BJ (cell line): ENCODE data around the gene LARGE2. TPM values are rescaled to one million over a fixed set of nuclear protein-coding genes. Genes with fewer than 3 reads are reported as not detected.

Experiments
- CTCF ChIA-PET: fragments of 350-600 bp; formaldehyde crosslinking; extraction: SDS; loops from one replicate; lab custom pipeline; 2021; ENCODE audit warnings: antibody characterized with exemption, inconsistent platforms; lab: Yijun Ruan, JAX
- POLR2A ChIA-PET: fragments of 300-600 bp; sonication (Branson Sonifier 250); formaldehyde crosslinking; extraction: SDS; loops from one replicate; lab custom pipeline; 2021; ENCODE audit warnings: antibody characterized with exemption; lab: Charles Lee
- DNase-seq: peaks from one replicate; pipeline ENCODE4 v3.0.0-alpha.2; 2011; ENCODE audit warnings: low read depth
- H3K27me3 ChIP-seq: 2 replicates; pipeline ENCODE4 v1.6.0; 2011; ENCODE audit warnings: low read length; ENCODE audit not compliant: control insufficient read depth, insufficient read depth
- H3K36me3 ChIP-seq: 2 replicates; pipeline ENCODE4 v1.5.1; 2011; ENCODE audit warnings: low read length; ENCODE audit not compliant: control insufficient read depth, insufficient read depth
- H3K4me3 ChIP-seq: 2 replicates; pipeline ENCODE4 v1.5.1; 2011; ENCODE audit warnings: low read depth, mild to moderate bottlenecking, control low read depth, low read length
- CTCF ChIP-seq: IDR thresholded peaks from 2 replicates; pipeline ENCODE4 v1.5.1; 2011; ENCODE audit warnings: low read depth, mild to moderate bottlenecking, control low read depth, inconsistent platforms, low read length, moderate library complexity; ENCODE audit not compliant: insufficient read depth
- polyA plus RNA-seq: library from polyadenylated mRNA; depleted of rRNA; stranded (reverse); fragments of >200 nt; gene quantifications from 2 replicates; pipeline ENCODE4 v1.2.3, GENCODE V29; 2011

Gene LARGE2
- polyA plus RNA-seq, 1 experiment = 0.05 TPM

DNA sequence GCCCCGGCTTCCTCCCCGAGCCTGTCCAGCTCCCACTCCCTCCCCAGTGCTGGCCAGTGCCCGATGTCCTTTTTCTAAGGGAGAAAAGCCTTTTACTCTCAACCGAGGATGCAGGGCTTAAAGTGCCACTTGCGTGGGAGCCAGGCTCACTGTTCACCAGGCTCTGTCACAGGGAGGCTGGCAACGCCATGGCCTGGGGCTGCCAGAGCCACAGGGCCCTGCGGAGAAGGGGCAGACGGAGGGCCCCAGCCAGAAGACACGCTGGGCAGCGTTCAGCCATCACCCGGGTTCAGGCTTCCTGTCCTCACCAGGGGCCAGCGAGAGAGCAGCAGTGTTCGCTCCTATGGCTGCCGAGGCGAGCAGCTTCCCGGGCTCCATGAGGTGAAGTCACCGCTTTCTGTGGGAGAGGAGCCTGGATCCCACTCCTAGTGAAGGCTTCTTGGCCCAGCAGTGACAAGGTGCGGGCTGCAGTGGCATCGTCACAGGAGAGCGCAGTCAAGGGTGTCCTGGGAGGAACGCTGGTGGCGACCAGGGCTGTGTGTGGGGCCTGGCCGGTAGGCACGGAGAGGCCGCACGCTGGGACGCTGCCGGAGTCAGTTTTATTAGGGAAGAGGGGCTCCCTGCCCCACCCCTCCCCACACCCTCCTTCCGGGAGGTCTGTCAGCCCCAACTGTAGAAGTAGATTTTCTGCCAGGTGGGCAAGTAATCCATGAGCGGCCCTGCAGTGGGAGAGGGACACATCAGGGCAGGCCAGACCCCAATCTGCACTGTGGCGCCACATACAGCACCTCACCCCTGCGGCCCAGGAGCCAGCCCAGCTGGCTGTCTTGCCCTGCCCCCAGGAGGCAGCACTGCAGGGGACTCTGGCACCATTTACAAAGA is 12.6 kb upstream of the LARGE2 start:
- H3K4me3 ChIP-seq = no peak overlapping the region
- no peak for DNase-seq
- ChIA-PET POLR2A (interaction anchor here (0.5 kb wide), 1 partner anchor 67 kb away, joined by 3 read pairs; no protein-coding TSS in a partner anchor), CTCF (no interaction called here)
- H3K27me3 ChIP-seq = no peaks in the 10 kb centered on the region
- TF ChIP-seq CTCF = no peak
- peaks cover 24% of the 10 kb centered on the region for H3K36me3 ChIP-seq

- POLR2A ChIA-PET = no interaction called here
These were observed 11.8 kb upstream of the LARGE2 start for GRCh38 chr11:45910623-45911022.

DNA sequence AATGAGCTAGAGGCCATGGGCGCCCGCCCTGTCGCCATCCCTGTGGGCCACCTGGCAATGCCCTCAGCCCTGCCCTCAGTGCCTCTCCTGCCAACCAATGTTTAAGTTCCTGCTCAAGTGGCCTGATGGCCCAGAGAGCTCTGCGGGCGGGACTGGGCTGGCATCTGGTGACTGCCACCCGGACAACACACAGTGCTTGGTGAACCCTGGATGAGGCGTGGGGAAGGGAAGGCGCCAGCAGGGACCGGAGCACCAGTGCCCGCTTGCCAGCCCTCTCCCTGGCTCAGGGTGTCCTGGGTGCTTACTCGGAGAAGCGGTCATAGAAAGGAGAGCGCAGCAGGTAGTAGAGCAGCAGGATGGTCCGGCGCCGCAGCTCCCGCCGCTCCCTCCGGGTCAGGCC is 8.9 kb upstream of the LARGE2 start:
- ChIA-PET CTCF (interaction anchor here (0.9 kb wide), 1 partner anchor 142 kb away, joined by 3 read pairs; no protein-coding TSS in a partner anchor), POLR2A (no interaction called here)
- no peak for TF ChIP-seq CTCF

More at GRCh38 chr11:45910623-45911022, 11.8 kb upstream of the LARGE2 start:
- DNase-seq = no peak
- Histone ChIP-seq H3K36me3 (peaks cover 25% of the 10 kb centered on the region), H3K4me3 (no peak overlapping the region), H3K27me3 (no peaks in the 10 kb centered on the region)
- CTCF ChIA-PET = no interaction called here
- no peak for TF ChIP-seq CTCF

GRCh38 chr11:45913942-45914635 is 8.4 kb upstream of the LARGE2 start:
- Histone ChIP-seq H3K27me3 (no peaks in the 10 kb centered on the region), H3K36me3 (peaks cover 25% of the 10 kb centered on the region), H3K4me3 (no peak overlapping the region)
- TF ChIP-seq CTCF = no peak
- ChIA-PET CTCF (interaction anchor here (0.9 kb wide), 1 partner anchor 142 kb away, joined by 3 read pairs; no protein-coding TSS in a partner anchor), POLR2A (no interaction called here)
- DNase-seq = no peak

More for the DNA sequence above, 8.9 kb upstream of the LARGE2 start:
- DNase-seq = no peak
- H3K27me3 ChIP-seq = no peaks in the 10 kb centered on the region
- no peak overlapping the region for H3K4me3 ChIP-seq
- H3K36me3 ChIP-seq = peaks cover 25% of the 10 kb centered on the region

DNA sequence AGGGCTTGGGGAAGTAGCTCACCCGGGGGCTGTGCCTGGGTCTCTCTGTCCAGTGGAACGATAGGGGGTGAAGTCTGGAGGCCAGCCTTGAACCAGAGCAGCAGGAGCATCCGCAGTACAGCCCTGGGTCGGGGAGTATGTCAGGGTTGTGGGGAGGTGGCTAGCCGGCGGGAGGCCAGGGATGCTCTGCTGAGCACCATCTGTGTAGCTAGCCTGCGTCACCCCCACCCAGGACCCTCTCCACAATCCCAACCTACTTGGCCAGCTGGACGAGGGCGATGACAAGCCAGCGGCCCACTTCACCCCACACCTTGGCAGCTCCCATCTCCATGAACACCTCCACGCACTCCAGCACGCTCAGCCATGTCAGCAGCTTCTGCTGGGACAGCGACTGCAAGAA is 7.0 kb upstream of the LARGE2 start:
- ChIA-PET CTCF (no interaction called here), POLR2A (interaction anchor here (0.6 kb wide), 1 partner anchor 14 kb away, joined by 3 read pairs; no protein-coding TSS in a partner anchor)
- Histone ChIP-seq H3K27me3 (no peaks in the 10 kb centered on the region), H3K4me3 (no peak overlapping the region), H3K36me3 (peaks cover 20% of the 10 kb centered on the region)
- no peak for DNase-seq
- no peak for TF ChIP-seq CTCF
